Lung microvascular endothelial cell (primary cell): ENCODE results near the gene KRTAP10-2. TPM values are rescaled to one million over a fixed set of nuclear protein-coding genes. Genes with fewer than 3 reads are reported as not detected.

Experiments used
- DNase-seq, 2 donors: peaks; one replicate each; pipeline versions ENCODE4 v3.0.0 to v3.0.0-alpha.2; 2010; ENCODE audit warnings: low read depth in 2 of 2
- total RNA-seq: library from RNA; depleted of rRNA; stranded (reverse); fragments of >200 nt; gene quantifications from 2 replicates; pipeline ENCODE4 v1.2.1, GENCODE V29; 2014

The KRTAP10-2 gene
- total RNA-seq, 1 donor from 2014 or later, result not detected

DNA sequence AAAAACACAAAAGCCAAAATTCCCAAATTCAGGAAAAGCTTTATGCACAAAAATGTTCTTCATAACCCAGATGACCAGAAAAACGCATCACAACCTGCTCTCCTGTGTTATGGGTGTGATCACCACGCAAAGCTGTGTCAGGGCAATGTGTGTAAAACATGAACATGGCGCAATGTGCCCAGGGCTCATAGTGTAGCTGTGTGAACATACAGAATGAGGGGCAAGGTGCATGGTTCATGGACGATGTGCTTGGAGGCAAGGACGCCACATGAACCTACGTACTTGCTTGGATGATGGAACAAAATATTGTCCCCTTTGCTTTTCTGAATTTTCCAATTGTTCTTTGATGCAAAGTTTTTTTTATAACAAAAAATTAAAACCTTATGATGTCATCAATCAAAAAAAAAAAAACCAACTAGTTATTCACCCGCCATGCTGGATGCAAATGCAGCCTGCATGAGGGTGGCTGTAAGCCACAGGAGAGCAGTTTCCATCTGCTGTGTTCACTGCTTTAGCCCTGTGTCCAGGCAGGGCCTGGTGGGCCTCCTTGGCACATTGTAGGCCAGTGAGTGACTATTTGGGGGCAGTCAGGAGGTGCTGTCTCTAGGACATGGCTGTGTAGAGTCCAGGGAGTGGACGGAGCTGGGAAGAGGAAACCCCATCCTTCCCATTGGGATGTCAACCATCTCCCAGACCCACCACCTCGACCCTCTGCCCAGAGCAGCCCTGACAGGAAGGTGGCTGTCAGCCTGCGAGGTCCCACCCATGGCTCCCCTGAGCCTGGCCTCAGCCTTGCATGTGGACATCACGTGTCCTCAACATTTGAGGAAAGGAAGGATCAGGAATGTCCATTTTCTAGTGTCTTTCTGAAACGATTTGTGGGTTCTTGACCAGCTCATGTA is 25.0 kb downstream of the KRTAP10-2 start:
- DNase-seq, result no peak

DNA sequence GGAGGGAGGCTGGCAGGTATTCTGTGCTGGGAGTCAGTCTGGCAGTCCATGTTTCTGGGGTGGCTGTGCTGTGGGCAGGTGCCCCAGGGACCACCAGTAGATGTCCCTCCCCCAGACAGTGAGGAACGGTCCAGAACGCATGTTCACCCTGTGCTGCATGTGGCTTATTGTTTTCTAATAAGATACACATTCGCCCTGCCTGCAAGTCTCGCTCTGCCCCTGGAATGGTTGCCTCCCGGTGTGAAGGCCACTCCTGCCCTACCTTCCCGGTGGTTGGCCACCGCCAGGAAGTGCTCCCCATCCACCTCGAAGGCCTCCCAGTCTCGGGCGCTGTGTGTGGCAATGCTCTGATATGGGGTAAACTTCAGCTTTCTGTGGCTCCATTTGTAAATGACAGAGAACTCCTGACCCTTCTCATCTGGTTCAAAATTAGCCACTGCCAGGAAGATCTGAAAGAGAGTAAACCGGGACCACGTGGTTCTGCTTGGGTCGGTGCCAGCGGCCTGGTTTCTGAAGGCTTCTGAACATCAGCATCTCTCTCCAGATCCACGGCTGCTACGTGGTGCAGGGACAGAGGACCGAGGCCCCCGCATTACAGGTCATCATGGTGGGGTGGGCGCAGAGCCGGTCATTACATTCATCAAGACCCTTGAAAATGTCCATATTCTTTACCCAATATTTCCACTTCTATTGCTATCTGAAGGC is 25.8 kb downstream of the KRTAP10-2 start:
- DNase-seq, result no peak

DNA sequence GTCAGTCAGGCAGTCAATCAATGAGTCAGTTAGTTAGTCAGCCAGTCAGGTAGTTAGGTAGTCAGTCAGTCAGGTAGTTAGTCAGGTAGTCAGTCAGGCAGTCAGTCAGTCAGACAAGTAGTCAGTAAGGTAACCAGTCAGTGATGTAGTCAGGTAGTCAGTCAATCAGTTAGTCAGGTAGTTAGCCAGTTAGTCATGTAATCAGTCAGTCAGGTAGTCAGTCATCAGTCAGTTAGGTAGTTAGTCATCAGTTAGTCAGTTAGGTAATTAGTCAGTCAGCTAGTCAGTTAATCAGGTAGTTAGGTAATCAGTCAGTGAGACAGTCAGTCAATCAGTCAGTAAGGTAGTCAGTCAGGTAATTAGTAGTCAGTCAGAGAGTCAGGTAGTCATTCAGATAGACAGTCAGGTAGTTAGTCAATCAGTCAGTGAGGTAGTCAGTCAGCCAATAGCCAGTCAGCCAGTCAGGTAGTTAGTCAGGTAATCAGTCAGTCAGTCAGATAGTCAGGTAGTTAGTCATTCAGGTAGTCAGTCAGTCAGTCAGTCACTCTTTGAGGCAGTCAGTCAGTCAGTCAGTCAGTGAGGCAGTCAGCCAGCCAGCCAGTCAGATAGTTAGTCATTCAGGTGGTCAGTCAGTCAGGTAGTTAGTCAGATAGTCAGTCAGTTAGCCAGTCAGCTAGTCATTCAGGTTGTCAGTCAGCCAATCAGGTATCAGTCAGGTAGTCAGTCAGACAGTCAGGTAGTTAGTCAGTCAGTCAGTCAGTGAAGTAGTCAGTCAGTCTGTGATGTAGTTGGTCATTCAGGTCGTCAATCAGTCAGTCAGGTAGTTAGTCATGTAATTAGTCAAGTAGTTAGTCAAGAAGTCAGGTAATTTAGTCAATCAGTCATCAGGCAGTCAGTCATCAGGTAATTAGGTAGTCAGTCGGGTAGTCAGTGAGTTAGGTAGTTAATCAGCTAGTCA is 26.6 kb downstream of the KRTAP10-2 start:
- no peak for DNase-seq

DNA sequence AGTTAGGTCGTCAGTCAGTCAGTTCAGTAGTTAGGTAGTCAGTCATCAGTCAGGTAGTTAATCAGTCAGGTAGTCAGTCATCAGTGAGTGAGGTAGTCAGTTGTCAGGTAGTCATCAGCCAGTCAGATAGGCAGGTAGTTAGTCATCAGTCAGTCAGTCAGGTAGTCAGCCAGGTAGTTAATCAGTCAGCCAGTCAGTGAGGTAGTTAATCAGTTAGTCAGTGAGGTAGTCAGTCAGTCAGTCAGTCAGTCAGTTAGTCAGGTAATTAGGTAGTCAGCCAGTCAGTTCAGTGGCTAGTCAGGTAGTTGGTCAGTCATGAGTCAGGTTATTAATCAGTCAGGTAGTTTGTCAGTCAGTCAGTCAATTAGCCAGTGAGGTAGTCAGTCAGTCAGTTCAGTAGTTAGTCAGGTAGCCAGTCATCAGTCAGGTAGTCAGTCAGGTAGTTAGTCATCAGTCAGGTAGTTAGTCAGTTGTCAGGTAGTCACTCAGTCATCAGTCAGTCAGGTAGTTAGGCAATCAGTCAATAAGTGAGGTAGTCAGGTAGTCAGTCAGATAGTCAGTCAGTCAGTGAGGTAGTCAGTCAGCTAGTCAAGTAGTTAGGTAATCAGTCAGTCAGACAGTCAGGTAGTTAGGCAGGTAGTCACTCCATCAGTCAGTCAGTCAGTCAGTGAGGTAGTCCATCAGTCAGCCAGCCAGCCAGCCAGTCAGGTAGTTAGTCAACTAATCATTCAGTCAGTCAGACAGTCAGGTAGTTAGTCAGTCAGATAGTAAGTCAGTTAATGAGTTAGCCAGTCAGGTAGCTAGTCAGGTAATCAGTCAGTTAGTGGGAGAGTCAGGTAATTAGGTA is 27.5 kb downstream of the KRTAP10-2 start:
- DNase-seq, result no peak

DNA sequence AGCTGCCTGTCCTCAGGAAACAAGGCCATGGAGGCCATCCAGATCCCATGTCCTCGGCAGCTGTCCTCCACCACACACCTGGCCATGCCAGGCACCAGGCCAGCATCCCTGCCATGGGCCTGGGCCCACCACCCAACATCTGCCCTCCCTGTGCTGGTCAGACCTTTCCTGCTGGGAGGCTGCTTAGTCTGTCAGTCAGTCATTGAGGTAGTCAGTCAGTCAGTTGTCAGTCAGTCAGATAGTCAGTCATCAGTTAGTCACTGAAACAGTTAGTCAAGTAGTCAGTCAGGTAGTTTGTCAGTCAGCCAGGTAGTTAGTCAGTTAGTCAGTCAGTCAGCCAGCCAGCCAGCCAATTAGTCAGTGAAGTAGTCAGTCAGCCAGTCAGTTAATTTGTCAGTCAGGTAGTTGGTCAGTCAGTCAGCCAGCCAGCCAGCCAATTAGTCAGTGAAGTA is 28.5 kb downstream of the KRTAP10-2 start:
- DNase-seq, result no peak

DNA sequence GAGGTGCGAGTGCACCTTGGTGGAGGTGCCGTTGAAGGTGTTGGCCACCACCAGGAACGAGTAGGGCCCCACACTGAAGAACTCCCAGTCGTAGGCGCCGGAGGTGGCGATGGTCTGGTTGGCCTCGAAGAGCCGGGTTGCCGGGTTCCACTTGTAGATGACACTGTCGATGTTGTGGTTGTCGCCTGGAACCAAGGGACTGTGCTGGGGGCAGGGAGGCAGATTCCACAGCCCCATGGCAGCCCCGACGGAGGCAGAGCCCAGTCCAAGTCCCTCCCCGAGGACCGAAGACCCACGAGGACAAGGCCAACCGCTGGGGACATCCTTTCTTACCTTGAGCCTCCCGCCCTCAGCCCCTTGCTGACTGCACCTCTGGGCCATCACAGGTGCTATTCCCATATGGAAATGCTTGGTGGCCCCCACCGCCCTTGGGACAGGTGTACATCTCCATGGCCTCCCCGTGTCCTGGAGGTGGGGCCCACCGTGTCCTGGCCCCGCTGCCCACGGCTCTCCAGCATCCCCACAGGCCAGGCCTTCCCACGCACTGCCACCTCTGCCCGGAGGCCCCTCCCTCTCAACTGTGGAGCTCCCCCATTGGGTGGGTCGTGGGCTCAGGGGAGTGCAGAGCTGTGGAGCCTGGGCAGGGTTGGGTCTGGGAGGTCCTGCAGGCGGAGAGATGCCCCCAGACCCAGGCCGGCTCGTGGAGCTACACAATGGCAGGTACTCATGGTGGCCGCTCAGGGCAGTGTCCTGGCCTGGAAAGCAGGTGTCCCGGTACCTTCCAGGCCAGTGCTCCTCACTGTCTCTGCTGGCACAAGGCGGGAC is 29.2 kb downstream of the KRTAP10-2 start:
- DNase-seq, result no peak

DNA sequence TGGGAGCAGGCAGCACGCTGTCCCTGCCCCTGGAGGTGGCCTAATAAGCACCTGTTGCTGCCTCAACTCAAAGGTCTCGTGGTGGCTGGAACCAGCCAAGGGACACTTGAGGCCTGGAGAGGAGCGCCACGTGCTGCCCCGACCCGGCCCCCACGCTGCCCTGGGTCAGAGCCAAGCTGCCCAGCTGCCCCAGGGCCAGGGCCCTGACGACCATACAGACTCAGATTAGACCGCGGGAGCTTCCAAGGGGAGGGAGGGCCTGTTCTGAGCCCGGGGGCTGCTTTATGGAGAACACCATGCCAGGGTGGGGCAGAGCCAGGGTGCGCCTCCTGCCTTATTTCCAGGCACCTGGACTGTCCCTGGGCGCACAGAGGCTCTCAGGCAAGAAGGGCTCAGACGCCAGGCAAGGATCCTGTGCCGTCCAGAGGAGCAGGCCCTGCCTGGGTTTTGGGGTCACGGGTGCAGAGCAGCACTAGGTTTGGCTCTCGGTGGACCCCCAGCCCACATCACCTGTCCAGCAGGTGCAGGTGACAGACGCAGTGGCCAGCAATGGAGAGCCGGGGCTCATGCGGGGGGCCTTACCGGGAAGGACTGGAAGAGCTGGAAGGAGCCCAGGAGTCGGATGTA is 29.9 kb downstream of the KRTAP10-2 start:
- no peak for DNase-seq

DNA sequence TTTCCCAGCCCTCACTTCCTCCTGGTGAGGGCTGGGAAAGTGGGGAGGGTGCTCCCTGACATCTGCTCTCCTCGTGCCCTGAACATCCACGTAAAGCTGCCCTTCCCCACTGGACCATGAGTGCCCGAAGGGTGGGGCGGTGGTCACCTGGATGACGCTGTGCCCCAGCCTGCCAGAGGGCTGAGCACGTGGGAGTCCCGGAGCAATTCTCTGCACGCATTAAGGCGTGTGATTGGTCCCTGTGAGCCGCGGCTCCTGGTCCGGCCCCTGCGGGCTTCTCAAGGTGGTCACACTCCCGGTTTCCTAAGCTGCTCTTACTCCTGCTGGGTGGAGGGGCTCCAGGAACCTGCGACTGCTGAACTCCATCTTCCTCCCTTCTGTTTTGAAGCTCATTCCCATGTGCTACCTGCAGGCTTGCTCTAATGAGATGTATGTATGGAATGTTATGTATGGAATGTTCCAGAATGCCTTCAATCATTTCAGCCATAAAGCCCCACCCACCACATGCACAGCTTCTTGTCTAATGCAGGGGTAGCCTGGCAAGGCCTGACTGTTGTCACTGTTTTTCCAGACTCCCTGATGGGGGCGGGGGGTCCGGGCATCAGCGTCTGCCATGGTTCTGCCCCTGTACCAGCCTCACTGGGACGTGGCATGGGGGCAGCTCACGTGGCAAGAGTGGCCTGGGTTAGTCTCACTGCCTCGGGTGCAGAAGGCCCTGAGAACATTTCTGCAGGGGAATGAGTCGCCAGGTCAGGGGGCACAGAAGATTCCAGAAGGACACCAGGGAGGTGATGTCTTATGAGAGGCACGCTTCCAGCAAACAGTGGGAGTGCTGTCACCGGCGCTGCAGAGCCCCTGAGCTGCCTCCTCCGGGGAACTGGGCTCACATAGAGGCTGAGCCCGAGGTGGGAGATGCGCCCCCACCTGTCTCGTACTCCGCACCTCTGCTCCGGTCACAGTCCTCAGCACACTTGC is 30.7 kb downstream of the KRTAP10-2 start:
- DNase-seq, result no peak

DNA sequence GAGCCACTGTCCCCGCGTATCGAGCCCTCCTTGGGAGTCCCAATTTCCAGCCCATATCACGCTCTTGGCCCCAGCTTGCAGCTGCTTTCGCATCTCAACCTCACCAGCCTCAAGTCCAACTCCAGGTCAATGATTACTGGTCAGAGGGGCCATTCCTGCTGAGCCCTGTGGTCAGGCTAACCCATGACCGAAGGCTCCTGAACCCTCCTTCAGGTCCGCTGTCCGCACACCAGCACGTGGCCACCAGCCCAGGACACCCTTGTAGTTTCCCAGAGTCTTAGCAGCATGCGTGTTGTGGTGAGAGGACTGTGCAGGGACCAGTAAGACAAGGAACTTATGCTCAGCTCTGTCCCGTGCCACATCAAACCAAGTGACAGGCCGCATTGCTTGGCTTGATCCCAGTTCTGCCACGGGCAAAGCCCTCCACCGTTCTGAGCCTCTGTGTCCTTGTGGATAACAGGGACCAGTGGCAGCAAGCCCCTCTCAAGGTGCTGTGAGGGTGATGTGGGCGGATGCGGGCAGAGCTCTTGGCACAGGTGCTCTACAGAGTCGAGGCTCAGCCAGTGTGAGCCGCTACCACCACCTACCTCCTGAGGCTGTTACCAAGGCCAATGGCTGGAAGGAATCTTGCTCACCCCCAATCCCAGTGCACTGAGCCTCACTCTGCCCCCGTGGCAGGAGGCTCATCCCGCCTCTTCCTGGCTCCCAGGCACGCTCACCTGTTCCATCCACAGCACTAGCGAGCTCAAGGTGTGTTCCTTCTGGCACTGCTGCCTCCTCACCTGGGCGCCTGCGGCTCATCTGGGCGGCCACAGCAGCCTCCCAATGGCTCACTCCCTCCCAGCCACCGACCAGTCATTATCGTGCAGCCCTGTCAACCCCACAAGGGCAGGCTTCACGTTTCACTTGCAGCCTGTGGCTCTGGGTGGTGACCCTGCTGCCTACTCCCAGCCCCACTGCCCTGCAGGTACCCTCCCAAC is 31.7 kb downstream of the KRTAP10-2 start:
- no peak for DNase-seq

DNA sequence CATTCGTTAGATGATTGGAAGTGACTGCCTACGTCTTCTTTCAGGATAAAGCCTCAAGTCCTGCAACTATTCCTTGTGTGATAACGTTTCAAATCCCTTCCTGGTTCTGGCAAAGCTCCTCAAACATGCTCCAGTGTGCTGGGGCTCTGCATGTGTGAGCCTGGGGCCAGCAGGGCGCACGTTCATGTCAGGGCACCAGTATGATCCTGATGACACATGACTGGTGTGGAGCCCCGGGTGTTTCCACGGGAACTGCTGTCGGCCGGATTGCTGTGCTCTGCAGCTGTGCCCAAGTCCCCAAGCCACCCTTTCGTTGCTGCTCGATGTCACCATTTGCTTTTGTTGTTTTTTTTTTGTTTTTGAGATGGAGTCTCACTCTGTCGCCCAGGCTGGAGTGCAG is 32.6 kb downstream of the KRTAP10-2 start:
- no peak for DNase-seq

DNA sequence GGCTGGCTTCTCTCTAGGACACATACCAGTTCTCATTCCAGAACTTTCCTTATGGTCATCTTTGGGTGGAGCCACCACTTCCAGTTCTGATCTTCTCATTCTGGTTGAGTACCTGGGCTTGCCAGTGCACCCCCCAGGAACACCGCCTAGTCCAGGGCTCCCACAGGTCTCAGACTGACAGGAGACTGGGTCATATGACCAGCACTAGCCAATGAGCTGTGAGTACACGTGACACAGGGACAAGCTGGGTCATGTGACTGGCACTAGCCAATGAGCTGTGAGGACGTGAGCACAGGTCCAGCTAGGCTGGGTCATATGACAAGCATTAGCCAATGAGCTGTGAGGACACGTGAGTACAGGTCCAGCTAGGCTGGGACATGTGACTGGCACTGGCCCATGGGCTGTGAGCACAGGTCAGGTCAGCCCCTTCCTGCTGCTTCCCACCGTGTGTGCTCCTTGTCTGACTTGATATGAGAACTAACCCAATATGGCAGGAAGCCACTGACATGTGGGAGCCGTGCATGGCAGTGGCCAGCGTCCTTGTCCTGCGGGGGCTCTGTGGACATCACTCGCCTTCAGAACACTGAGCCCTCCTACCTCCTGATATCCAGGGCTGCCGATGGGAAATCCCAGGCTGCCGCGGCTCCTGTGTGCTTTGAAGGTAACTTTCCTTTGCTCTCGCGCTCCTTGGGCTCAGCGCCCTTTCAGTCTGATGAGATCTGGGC is 34.0 kb downstream of the KRTAP10-2 start:
- DNase-seq, result peak in 1 of 2 donors; percentile 19

DNA sequence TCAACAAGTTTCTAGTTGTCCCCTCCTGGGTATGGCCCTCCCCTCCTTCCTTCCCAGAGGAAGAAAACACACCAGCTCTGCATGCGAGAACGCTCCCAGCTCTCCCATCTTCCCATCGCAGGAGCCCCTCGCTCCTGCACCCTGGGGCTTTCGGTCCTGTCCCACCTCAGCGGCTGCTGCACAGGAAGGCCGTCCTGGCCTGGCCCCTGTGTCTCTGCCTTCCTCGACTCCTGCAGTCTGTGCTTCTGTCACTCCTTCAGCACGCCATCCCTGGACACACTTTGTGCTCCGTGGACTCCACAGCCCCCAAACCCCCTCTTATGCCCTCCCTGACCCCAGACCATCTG is 34.5 kb downstream of the KRTAP10-2 start:
- DNase-seq, result no peak

DNA sequence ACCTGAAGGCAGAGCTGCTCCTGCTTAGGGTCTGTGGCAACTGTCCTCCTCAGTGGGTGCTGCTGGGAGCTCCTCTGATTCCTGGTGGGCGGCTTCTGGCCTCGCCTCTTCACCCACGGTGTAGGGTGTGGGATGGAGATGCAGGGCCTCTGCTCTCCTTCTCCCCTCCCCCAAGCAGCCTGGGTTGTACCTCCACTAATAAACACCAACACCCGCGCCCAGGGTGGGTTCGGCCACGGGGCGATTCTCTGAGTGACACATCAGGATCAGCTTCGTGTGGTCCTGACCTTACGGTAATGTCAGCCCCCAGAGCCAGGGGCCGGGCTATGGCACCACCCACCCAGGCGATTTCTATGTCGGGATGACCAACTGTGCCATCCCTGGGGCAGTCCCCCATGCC is 35.0 kb downstream of the KRTAP10-2 start:
- no peak for DNase-seq

DNA sequence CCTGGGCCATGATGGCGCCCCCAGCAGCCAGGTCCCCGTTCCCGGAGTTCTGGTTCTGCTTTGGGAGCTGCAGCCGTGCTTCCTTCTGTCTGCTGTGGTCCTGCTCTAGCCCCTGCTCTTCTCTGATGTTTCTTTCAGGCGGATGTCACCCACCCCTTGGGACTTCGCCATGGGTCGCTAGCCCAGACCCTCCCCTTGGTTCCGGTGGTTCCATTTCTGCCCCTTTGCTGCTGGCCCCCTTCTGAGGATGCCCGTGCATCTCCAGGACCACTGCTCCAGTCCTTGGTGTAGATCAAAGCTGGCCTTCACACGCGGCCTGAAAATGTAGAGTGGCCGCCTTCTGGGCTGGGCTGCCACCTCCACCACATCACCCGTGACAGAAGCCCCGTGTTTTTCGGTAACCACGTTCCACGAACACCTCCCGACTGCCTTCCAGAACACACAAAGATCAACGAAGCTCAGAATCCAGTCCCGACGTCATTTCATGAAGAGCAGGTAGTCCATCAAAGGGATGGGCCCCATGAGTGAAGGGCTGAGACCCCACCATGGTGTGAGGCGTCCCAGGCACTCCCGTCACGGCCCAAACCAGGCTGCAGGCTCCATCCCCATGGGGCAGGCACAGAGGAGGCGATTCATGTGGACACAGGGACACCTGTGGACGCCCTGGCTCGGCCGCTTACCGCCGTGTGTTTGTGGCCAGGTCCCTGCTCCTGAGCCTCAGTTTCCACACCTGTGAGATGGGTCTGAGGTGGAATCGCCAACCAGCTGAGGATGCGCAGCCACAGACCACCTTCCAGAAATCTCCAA is 35.7 kb downstream of the KRTAP10-2 start:
- no peak for DNase-seq

DNA sequence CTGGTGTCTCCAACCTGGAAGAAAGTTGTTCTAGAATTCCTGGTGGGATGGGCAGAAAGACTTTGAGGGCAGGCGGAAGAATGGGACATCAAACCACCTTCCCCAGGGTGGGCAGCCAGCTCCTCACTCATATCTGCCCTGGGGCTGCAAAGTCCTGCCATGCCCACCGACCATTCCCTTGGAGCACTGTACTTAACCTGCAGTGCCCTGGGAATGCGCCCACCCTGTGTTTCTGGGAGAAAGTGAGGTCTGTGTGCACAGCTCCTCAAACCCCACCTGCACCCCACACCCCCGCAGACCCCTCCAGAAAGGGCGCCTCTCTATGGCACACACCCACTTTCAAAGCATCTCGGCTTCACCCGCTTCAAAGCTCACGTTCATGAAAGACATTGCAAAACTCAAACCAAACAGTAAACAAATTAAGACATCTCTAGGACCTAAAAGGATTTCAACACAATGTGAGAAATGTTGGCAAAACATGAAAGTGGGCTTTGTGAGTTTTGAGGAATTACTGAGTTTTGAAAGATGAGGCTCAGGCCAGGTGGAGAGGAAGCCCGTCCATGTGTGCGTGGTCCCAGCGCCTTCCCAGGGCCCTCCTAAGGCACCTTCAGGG is 36.5 kb downstream of the KRTAP10-2 start:
- no peak for DNase-seq
